Endothelial cell of umbilical vein (primary cell): Measurements from ENCODE around the gene GTF2H4.

ENCODE experiments used
- EZH2 ChIP-seq: IDR thresholded peaks from 2 replicates; pipeline ENCODE4 v1.6.1; 2012; ENCODE audit warnings: borderline replicate concordance, low read depth, mild to moderate bottlenecking, moderate library complexity, low read length, inconsistent platforms; ENCODE audit not compliant: severe bottlenecking
- FOS ChIP-seq: IDR thresholded peaks from 2 replicates; pipeline ENCODE4 v1.6.1; 2011; ENCODE audit warnings: mild to moderate bottlenecking, low read length, moderate library complexity, borderline replicate concordance; ENCODE audit not compliant: insufficient read depth
- JUN ChIP-seq: IDR thresholded peaks from 2 replicates; pipeline ENCODE4 v1.6.1; 2011; ENCODE audit warnings: borderline replicate concordance, low read depth; ENCODE audit not compliant: insufficient read length, insufficient read depth
- POLR2A ChIP-seq: IDR thresholded peaks from 2 replicates; pipeline ENCODE4 v1.6.1; 2012; ENCODE audit warnings: low read depth, mild to moderate bottlenecking, control low read depth, low read length
- POLR2AphosphoS5 ChIP-seq: IDR thresholded peaks from 2 replicates; pipeline ENCODE4 v1.6.1; 2012; ENCODE audit warnings: low read depth, mild to moderate bottlenecking, control low read depth, low read length, moderate library complexity; ENCODE audit not compliant: insufficient read depth
- TF ChIP-seq, protein P1 (sequence below), 2 donors: IDR thresholded peaks; 1 replicate in 1 of 2; 2 replicates in 1 of 2; pipeline ENCODE4 v1.5.1; 2011; ENCODE audit warnings: low read length in 2 of 2, mild to moderate bottlenecking in 2 of 2, moderate library complexity in 2 of 2, control low read depth in 1 of 2, inconsistent platforms in 1 of 2, low read depth in 1 of 2; ENCODE audit not compliant: insufficient read depth in 1 of 2; ENCODE audit errors: extremely low read depth in 1 of 2
- TF ChIP-seq, protein P2 (sequence below): IDR thresholded peaks from 2 replicates; pipeline ENCODE4 v1.6.1; 2011; ENCODE audit not compliant: insufficient read depth, insufficient read length

DNA sequence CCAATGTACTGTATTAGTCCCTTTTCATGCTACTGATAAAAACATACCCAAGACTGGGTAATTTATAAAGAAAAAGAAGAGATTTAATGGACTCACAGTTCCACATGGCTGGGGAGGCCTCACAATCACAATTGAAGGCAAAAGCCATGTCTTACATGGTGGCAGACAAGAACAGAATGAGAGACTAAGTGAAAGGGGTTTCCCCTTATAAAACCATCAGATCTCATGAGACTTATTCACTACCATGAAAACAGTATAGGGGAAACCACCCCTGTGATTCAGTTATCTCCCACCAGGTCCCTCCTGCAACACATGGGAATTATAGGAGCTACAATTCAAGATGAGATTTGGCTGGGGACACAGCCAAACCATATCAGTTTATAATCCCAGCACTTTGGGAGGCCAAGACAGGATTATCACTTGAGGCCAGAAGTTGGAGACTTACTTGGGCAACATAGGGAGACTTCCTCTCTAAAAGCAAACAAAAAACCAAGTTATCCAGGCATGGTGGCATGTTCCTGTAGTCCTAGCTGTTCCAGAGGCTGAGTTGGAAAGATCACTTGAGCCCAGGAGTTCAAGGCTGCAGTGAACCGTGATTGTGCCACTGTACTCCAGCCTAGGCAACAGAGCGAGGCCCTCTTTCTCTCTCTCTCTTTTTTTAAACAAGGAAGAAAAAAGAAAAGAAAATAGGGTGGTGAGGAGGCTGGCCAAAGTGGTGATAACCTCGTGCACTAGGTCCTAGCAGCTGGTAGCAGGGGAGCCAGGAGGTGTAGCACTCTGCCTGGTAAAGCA lies 46.6 kb upstream of the GTF2H4 start:
- TF ChIP-seq, protein P1, sequence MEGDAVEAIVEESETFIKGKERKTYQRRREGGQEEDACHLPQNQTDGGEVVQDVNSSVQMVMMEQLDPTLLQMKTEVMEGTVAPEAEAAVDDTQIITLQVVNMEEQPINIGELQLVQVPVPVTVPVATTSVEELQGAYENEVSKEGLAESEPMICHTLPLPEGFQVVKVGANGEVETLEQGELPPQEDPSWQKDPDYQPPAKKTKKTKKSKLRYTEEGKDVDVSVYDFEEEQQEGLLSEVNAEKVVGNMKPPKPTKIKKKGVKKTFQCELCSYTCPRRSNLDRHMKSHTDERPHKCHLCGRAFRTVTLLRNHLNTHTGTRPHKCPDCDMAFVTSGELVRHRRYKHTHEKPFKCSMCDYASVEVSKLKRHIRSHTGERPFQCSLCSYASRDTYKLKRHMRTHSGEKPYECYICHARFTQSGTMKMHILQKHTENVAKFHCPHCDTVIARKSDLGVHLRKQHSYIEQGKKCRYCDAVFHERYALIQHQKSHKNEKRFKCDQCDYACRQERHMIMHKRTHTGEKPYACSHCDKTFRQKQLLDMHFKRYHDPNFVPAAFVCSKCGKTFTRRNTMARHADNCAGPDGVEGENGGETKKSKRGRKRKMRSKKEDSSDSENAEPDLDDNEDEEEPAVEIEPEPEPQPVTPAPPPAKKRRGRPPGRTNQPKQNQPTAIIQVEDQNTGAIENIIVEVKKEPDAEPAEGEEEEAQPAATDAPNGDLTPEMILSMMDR (IDR thresholded peaks at IDR 0.05; ENCODE audit: extremely low read depth in 1 of 2, insufficient read depth in 1 of 2, low read depth in 1 of 2, low read length in 2 of 2) = no peak
- TF ChIP-seq EZH2 (no peak), POLR2AphosphoS5 (no peak), POLR2A (no peak), JUN (no peak), FOS (no peak)
- TF ChIP-seq, protein P2, sequence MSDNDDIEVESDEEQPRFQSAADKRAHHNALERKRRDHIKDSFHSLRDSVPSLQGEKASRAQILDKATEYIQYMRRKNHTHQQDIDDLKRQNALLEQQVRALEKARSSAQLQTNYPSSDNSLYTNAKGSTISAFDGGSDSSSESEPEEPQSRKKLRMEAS = no peak
